Fibroblast of skin of left biceps (primary cell): ENCODE measurements around the gene SLC22A1.
"Not testable (repeated sequence)": the region's sequence is repeated elsewhere in the genome, so short reads cannot be mapped to it uniquely, and the experiment has no call there.

Experiments used
- DNase-seq, 2 experiments: peaks; one replicate each; pipeline ENCODE4 v3.0.0-alpha.2; 2013; ENCODE audit warnings: low read depth in 2 of 2

Gene SLC22A1

GRCh38 chr6:160137130-160137988, 15.7 kb downstream of the SLC22A1 start:
- DNase-seq: no peak

- peak; percentile 25 to 31 for DNase-seq
These were observed 16.6 kb downstream of the SLC22A1 start for GRCh38 chr6:160137989-160138835.

- DNase-seq: no peak
These were observed 17.3 kb downstream of the SLC22A1 start for GRCh38 chr6:160138839-160139419.

- peak; percentile 82 to 84 for DNase-seq
These were observed 17.8 kb downstream of the SLC22A1 start for GRCh38 chr6:160139420-160139851.

GRCh38 chr6:160140493-160140892, 18.9 kb downstream of the SLC22A1 start:
- not testable (repeated sequence) for DNase-seq

- DNase-seq: peak in 1 of 2 experiments; percentile 12
These were observed 19.5 kb downstream of the SLC22A1 start for GRCh38 chr6:160141001-160141726.

GRCh38 chr6:160142115-160142715, 20.6 kb downstream of the SLC22A1 start:
- DNase-seq: no peak

GRCh38 chr6:160146454-160147145, 25.0 kb downstream of the SLC22A1 start:
- DNase-seq: no peak

GRCh38 chr6:160147146-160147536, 25.5 kb downstream of the SLC22A1 start:
- DNase-seq: no peak

- no peak for DNase-seq
These were observed 32.9 kb downstream of the SLC22A1 start for GRCh38 chr6:160154471-160154870.

- DNase-seq: no peak
These were observed 35.2 kb downstream of the SLC22A1 start for GRCh38 chr6:160156842-160157241.

GRCh38 chr6:160160450-160160849, 38.8 kb downstream of the SLC22A1 start:
- DNase-seq: no peak

GRCh38 chr6:160160929-160161646, 39.5 kb downstream of the SLC22A1 start:
- no peak for DNase-seq

GRCh38 chr6:160161647-160161986, 40.0 kb downstream of the SLC22A1 start:
- no peak for DNase-seq

- DNase-seq: no peak
These were observed 40.5 kb downstream of the SLC22A1 start for GRCh38 chr6:160162030-160162566.

GRCh38 chr6:160163425-160163824, 41.8 kb downstream of the SLC22A1 start:
- DNase-seq: no peak

GRCh38 chr6:160163912-160164311, 42.3 kb downstream of the SLC22A1 start:
- DNase-seq: no peak

GRCh38 chr6:160165928-160166327, 44.3 kb downstream of the SLC22A1 start:
- not testable (repeated sequence) for DNase-seq

GRCh38 chr6:160167604-160168399, 46.2 kb downstream of the SLC22A1 start:
- DNase-seq: no peak
